Esophagus squamous epithelium (tissue), 5 donors: ENCODE measurements around the gene OR10A6. TPM values are rescaled to one million over a fixed set of nuclear protein-coding genes. Genes with fewer than 3 reads are reported as not detected.

Experiments used
- DNase-seq: peaks from one replicate; lab custom pipeline; 2025; lab: John Stamatoyannopoulos, UW
- H3K27ac ChIP-seq, 4 donors: fragments of 200-600 bp; sonication (generic); one replicate each; pipeline ENCODE4 v1.5.1; 2016 to 2019; ENCODE audit warnings: mild to moderate bottlenecking in 1 of 4
- H3K27me3 ChIP-seq, 4 donors: fragments of 200-600 bp; sonication (generic); 1 replicate in 3 of 4; 2 replicates in 1 of 4; pipeline versions ENCODE4 v1.5.1 to v1.6.0; 2017 to 2021; ENCODE audit warnings: antibody characterized with exemption in 1 of 4
- H3K36me3 ChIP-seq, 3 donors: fragments of 200-600 bp; sonication (generic); one replicate each; pipeline ENCODE4 v1.5.1; 2016 to 2019
- H3K4me1 ChIP-seq, 3 donors: fragments of 200-600 bp; sonication (generic); one replicate each; pipeline ENCODE4 v1.5.1; 2017 to 2019
- H3K4me3 ChIP-seq, 4 donors: fragments of 200-600 bp; sonication (generic); 1 replicate in 3 of 4; 2 replicates in 1 of 4; pipeline ENCODE4 v1.5.1; 2016 to 2019; ENCODE audit warnings: mild to moderate bottlenecking in 2 of 4, moderate library complexity in 1 of 4
- H3K9me3 ChIP-seq, 3 donors: fragments of 200-600 bp; sonication (generic); one replicate each; pipeline ENCODE4 v1.5.1; 2016 to 2019
- POLR2A ChIP-seq, 4 donors: fragments of 450-650 bp; IDR thresholded peaks; one replicate each; pipeline ENCODE4 v1.6.1; 2017; ENCODE audit warnings: antibody characterized with exemption in 4 of 4, mild to moderate bottlenecking in 4 of 4, moderate library complexity in 3 of 4
- WGBS, 2 donors: methylation state at CpG; one replicate each; pipeline ENCODE4 v1.1.5; 2018; 5-methylcytosine and 5-hydroxymethylcytosine counted together
- intact Hi-C: fragments of 100-400 bp; cut with DNase I; formaldehyde crosslinking; loops from one replicate; pipeline ENCODE4 v1.15.0; 2022
- total RNA-seq, 4 donors: library from RNA; depleted of rRNA; stranded (reverse); fragments of >200 nt; gene quantifications; one replicate each; pipeline ENCODE4 v1.1.0, GENCODE V29; 2016
- TF ChIP-seq, protein P1 (sequence below), 6 experiments: fragments of 450-650 bp in 4 of 6; fragments of 200-600 bp in 2 of 6; sonication (generic) in 2 of 6; IDR thresholded peaks; one replicate each; pipeline ENCODE4 v1.5.1; 2016 to 2019; ENCODE audit warnings: antibody characterized with exemption in 6 of 6, mild to moderate bottlenecking in 4 of 6, moderate library complexity in 4 of 6
- donor health status: DM: yes; HTN: yes; CAD: no.

The OR10A6 gene
- total RNA-seq, 4 donors from 2014 or later = not detected

DNA sequence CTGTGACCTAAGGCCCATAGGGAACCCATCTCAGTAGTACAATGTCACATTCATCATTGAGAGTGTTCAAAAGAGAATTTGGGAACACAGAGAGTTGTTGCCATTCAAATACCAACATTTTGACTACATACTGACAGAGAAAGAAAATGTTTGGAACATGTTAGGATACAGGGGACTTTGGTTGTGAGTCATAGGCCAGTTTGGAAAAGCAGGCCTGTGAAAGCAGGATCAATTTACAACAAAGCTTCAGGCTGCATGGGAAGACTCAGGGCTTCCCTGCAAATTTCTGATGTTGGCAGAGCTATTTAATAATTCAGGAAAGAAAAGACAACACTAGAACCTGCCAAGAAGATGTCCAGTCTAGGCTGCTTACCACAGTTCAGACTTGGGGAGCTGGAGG, 33.8 kb upstream of the OR10A6 start:
- Histone ChIP-seq H3K9me3 (no peaks in the 10 kb centered on the region), H3K27ac (no peak overlapping the region), H3K27me3 (peaks cover 0 to 10% (median 0%) of the 10 kb centered on the region in 4 donors), H3K4me3 (no peak overlapping the region), H3K36me3 (no peaks in the 10 kb centered on the region), H3K4me1 (no peaks in the 10 kb centered on the region)
- intact Hi-C loops = no loop called here
- no peak for DNase-seq
- TF ChIP-seq, protein P1, sequence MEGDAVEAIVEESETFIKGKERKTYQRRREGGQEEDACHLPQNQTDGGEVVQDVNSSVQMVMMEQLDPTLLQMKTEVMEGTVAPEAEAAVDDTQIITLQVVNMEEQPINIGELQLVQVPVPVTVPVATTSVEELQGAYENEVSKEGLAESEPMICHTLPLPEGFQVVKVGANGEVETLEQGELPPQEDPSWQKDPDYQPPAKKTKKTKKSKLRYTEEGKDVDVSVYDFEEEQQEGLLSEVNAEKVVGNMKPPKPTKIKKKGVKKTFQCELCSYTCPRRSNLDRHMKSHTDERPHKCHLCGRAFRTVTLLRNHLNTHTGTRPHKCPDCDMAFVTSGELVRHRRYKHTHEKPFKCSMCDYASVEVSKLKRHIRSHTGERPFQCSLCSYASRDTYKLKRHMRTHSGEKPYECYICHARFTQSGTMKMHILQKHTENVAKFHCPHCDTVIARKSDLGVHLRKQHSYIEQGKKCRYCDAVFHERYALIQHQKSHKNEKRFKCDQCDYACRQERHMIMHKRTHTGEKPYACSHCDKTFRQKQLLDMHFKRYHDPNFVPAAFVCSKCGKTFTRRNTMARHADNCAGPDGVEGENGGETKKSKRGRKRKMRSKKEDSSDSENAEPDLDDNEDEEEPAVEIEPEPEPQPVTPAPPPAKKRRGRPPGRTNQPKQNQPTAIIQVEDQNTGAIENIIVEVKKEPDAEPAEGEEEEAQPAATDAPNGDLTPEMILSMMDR (IDR thresholded peaks at IDR 0.05) = no peak
- TF ChIP-seq POLR2A (IDR thresholded peaks at IDR 0.05) = no peak

- Histone ChIP-seq H3K27ac (no peak overlapping the region), H3K4me1 (no peaks in the 10 kb centered on the region), H3K4me3 (no peak overlapping the region), H3K36me3 (no peaks in the 10 kb centered on the region), H3K9me3 (no peaks in the 10 kb centered on the region), H3K27me3 (peaks cover 0 to 10% (median 0%) of the 10 kb centered on the region in 4 donors)
- intact Hi-C loops = no loop called here
- DNase-seq = no peak
- WGBS, 2 donors = 23 to 29% methylated on average over 3 of the region's 3 CpGs
- TF ChIP-seq POLR2A (IDR thresholded peaks at IDR 0.05) = no peak
- TF ChIP-seq, protein P1 (IDR thresholded peaks at IDR 0.05) = no peak
Measured at GRCh38 chr11:7964261-7964660, 33.2 kb upstream of the OR10A6 start.

DNA sequence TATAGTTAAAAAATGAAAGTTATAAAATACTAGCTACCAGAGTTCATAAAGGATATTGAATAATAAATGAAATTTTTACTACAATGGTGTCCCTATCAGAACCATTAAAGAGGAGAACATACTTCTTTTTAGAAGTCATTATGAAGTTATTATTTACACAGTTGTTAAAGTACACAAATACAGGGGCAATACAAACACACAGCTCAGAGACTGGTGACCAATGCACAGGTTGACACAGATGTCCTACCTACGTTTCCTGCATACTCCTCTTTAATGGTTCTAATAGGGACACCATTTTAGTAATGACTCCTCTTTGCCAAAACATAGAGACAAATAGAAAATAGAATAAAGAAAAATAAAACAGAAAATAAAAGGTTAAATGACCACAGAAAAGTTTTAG, 24.1 kb upstream of the OR10A6 start:
- WGBS, 2 donors = 13 to 66% methylated on average over 1 of the region's 1 CpG
- H3K9me3 ChIP-seq = no peaks in the 10 kb centered on the region
- DNase-seq = no peak
- no peak overlapping the region for H3K4me3 ChIP-seq
- TF ChIP-seq POLR2A (IDR thresholded peaks at IDR 0.05) = no peak
- TF ChIP-seq, protein P1 (IDR thresholded peaks at IDR 0.05) = no peak
- intact Hi-C loops = no loop called here
- no peaks in the 10 kb centered on the region for H3K36me3 ChIP-seq
- H3K4me1 ChIP-seq = no peaks in the 10 kb centered on the region
- H3K27ac ChIP-seq = no peak overlapping the region
- H3K27me3 ChIP-seq = peaks cover 0 to 3% (median 0%) of the 10 kb centered on the region in 4 donors

GRCh38 chr11:7949934-7950333, 18.9 kb upstream of the OR10A6 start:
- TF ChIP-seq, protein P1 (IDR thresholded peaks at IDR 0.05) = no peak
- no peak for TF ChIP-seq POLR2A (IDR thresholded peaks at IDR 0.05)
- H3K27ac ChIP-seq = no peak overlapping the region
- no peaks in the 10 kb centered on the region for H3K4me1 ChIP-seq
- DNase-seq = no peak
- intact Hi-C loops = no loop called here
- WGBS, 2 donors = 67 to 78% methylated on average over 1 of the region's 1 CpG
- H3K27me3 ChIP-seq = peaks cover 0 to 4% (median 0%) of the 10 kb centered on the region in 4 donors
- H3K36me3 ChIP-seq = no peaks in the 10 kb centered on the region
- H3K9me3 ChIP-seq = peaks cover 0 to 3% (median 1%) of the 10 kb centered on the region in 3 donors
- H3K4me3 ChIP-seq = no peak overlapping the region

DNA sequence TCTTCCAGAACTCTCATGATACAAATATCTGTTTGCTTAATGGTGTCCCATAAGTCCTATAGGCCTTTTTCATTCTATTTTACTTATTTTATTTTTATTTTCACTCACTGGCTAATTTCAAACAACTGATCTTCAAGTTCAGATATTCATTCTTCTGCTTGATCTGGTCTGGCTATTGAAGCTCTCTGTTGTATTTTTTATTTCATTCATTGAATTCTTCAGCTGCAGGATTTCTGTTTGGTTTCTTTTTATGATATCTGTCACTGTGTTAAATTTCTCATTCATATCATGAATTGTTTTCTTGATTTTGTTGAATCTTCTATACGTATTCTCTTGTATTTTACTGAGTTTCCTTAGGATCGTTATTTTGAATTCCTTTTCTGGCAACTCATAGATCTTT, 13.1 kb upstream of the OR10A6 start:
- no peak for DNase-seq
- WGBS, 2 donors = 64 to 79% methylated on average over 2 of the region's 2 CpGs
- H3K4me3 ChIP-seq = no peak overlapping the region

More for the DNA sequence above, 13.1 kb upstream of the OR10A6 start:
- H3K27ac ChIP-seq = no peak overlapping the region
- H3K36me3 ChIP-seq = no peaks in the 10 kb centered on the region
- intact Hi-C loops = no loop called here
- H3K27me3 ChIP-seq = peaks cover 0 to 4% (median 0%) of the 10 kb centered on the region in 4 donors
- no peak for TF ChIP-seq POLR2A (IDR thresholded peaks at IDR 0.05)
- TF ChIP-seq, protein P1 (IDR thresholded peaks at IDR 0.05) = no peak
- H3K4me1 ChIP-seq = no peaks in the 10 kb centered on the region
- H3K9me3 ChIP-seq = peaks cover 0 to 20% (median 19%) of the 10 kb centered on the region in 3 donors
